Stimulated activated CD4-positive, alpha-beta T cell treated with anti-CD3 and anti-CD28 coated beads, Interleukin-12 subunit alpha, Interleukin-12 subunit beta, amount 100 ng/mL, for 24 hours (primary cell): Measurements from ENCODE around the gene SLC29A1.

Experiments used
- DNase-seq, 2 experiments: peaks; one replicate each; pipeline ENCODE4 v3.0.0-alpha.2; 2020; ENCODE audit warnings: low read depth in 2 of 2

The SLC29A1 gene

DNA sequence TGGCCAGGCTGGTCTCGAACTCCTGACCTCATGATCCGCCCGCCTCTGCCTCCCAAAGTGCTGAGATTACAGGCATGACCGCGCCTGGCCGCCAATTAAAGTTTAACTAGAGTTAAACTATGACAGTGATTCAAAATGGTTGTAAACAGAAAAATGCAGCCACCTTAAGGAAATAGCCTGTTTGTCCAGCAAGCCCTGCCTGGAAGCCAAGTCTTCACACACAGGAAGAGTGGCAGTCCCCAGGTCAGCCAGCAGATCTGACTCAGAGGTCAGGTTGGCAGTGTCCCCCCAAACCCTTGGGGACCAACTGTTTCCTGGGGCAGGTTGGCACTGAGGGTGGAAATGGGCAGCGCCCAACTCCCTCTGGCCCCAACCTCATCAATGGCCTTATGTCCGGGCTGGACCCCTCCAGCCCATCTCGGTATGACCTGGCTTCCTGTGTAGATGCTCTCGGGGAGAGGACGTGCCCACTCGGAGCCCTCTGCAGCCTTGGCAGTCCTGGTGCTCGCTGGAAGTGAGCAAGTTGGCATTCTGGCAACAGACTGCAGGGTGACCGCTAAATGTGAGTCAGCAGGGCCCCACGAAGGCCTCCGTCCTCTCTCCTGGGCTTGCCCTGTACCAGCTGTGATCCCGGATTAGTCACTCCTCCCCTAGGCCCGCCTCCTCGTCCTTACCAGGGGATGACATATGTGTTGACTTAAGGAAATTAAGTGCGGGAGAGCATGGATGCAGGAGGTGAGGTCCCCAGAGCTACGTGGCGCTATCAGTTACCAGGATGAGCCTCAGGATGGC, 13.8 kb downstream of the SLC29A1 start:
- peak; percentile 50 to 67 for DNase-seq

DNA sequence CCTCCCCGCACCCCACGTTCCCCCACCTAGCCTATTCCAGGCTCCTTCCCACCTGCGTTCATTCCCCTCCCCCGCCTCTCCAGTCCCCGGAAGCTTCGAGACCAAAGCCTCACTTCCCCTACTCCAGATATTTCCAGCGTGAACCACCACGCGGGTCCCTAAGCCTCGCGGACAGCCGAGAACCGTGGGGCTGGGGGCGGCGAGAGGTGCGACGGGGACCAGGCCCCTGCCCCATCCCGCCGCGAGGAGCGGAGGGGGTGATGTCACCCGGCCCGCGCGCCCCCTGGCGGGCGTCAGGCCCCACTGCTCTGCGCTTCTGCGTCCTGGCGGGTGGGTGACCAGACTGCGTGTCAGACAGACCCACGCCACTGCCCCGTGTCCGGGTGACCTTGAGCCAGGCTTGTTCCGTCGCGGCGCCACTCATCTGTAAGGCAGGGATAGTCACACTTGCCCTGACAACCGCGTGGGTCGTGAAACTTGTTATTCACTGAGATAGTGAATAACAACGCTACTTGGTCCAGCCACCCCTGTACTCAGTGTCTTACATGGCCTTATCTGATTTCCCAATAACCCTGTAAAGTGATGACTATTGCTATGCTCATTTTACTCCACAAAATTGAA, 14.5 kb downstream of the SLC29A1 start:
- DNase-seq = peak; percentile 55 to 65

DNA sequence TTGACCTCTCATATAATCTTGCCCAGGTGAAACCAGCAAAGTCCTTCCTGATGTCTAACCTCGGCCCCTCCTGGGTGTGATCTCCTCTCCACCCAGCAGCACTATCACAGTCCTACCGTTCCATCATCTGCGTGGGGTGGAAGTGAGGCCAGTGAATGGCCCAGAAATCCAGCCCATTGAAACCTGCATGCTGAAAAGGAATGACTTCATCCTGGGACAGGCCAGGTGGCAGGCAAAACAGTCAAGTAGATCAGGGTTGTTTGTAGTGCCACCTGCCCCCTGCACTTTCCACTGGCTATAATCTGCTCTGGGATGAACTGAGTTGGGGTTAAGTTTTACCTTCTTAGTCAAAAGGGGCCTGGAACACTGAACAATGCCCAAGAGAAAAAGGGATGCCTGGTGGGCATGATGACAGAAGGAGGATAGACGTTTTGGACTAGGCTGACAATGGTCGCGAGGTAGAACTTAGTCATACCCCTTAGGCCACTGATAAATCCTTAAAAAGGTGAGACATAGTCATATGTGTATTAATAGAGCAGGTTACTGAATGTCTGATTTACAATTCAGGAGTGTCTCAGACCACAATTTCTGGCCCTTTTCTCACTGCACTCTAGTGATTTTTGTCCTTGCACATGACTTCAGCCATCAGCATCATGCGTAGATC, 15.4 kb downstream of the SLC29A1 start:
- DNase-seq = no peak

- DNase-seq = no peak
These were observed 19.9 kb downstream of the SLC29A1 start for GRCh38 chr6:44243345-44243744.

GRCh38 chr6:44245391-44245911, 22.1 kb downstream of the SLC29A1 start:
- DNase-seq = no peak

GRCh38 chr6:44245912-44246662, 22.7 kb downstream of the SLC29A1 start:
- peak; percentile 74 to 85 for DNase-seq

DNA sequence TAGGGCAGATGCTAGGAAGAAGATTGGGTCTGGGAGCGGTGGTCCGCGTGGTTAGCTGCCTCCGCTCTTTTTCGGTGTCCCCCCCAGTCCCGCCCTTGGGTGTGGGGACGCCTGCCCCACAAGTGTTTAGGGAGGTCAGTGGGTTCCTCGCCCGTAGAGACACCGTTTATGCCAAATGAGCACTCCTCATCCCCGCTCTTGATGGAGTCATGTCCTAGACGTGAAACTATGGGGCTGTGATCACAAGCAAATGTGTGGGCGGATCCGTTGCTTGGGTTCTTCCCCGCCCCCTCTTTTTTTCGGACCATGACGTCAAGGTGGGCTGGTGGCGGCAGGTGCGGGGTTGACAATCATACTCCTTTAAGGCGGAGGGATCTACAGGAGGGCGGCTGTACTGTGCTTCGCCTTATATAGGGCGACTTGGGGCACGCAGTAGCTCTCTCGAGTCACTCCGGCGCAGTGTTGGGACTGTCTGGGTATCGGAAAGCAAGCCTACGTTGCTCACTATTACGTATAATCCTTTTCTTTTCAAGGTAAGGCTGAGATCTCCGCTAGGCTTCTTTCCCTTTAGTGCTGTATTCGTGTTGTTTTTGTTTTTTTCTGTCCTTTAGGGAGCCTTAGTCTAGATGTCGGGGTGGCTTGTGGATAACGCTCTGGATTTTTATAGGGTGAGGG, 23.4 kb downstream of the SLC29A1 start, which contains the start of gene HSP90AB1:
TSS of gene HSP90AB1 (plus strand) at position 439 of the 675 bp plus-strand sequence. CDS start 1,529 bp downstream, outside the sequence.
- peak; percentile 93 to 96 for DNase-seq

- DNase-seq = peak; percentile 77
These were observed 24.2 kb downstream of the SLC29A1 start for GRCh38 chr6:44247338-44248302.

GRCh38 chr6:44248579-44248978, 25.2 kb downstream of the SLC29A1 start:
- no peak for DNase-seq

- no peak for DNase-seq
These were observed 25.8 kb downstream of the SLC29A1 start for GRCh38 chr6:44249082-44249748.

- no peak for DNase-seq
These were observed 26.8 kb downstream of the SLC29A1 start for GRCh38 chr6:44250067-44250717.

DNA sequence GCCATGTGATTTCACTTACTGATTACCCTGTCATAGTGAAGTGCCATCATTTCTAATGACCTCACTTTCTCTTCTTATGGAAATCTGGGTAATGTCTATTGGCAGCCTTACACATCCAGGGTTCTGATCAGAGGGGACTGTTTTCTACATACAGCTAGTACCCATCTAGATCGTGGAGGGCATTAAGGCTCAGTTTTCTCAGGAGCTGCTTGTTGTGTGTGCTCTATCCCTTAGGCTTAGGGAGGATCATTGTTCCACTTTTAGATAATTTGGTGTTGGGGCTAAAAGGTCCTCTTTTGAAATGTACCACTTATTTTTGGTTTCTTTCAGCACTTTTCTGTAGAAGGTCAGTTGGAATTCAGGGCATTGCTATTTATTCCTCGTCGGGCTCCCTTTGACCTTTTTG, 27.3 kb downstream of the SLC29A1 start:
- no peak for DNase-seq

DNA sequence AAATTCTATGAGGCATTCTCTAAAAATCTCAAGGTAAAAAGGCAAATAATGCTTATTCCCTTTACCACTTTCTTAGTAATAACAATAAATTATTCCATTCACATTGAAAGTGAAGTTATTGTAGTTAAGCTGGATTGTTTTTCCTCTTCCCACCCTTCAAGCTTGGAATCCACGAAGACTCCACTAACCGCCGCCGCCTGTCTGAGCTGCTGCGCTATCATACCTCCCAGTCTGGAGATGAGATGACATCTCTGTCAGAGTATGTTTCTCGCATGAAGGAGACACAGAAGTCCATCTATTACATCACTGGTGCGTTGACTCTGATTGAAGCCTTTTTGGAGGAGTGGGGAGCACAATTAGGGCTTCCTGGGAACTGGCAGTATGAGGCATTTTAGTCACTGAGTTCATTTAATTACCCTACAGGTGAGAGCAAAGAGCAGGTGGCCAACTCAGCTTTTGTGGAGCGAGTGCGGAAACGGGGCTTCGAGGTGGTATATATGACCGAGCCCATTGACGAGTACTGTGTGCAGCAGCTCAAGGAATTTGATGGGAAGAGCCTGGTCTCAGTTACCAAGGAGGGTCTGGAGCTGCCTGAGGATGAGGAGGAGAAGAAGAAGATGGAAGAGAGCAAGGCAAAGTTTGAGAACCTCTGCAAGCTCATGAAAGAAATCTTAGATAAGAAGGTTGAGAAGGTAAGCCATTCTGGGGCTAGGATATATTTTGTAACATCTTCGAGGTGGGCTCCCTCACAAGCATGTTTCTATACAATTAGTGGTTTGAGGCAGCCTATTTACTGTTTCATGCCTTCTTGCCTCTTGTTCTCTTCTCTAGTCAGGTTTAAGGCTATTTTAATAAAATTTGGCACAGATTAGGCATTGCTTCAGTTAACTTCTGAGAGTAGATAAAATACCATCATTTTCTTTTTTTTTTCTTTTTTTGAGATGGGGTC, 28.5 kb downstream of the SLC29A1 start:
- DNase-seq = no peak

DNA sequence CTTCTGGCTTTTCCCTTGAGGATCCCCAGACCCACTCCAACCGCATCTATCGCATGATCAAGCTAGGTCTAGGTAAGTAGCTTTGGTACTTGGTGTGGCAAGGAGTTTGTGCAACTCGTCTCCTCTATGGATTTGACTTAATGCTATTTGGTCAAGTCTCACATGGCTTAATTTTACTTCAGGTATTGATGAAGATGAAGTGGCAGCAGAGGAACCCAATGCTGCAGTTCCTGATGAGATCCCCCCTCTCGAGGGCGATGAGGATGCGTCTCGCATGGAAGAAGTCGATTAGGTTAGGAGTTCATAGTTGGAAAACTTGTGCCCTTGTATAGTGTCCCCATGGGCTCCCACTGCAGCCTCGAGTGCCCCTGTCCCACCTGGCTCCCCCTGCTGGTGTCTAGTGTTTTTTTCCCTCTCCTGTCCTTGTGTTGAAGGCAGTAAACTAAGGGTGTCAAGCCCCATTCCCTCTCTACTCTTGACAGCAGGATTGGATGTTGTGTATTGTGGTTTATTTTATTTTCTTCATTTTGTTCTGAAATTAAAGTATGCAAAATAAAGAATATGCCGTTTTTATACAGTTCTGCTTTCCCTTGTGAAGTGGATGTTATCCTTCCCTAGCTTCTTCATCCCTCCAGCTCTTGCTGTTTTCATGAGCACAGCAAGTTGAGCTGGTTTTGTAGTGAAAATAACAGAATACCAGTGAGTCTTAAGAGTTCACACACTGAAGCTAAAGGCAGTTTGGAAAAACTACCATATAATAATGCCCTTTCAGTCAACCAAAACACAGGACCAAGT, 30.1 kb downstream of the SLC29A1 start:
- DNase-seq = no peak

- DNase-seq = peak in 1 of 2 experiments; percentile 39
These were observed 31.1 kb downstream of the SLC29A1 start for GRCh38 chr6:44254191-44255104.
